Measurements from ENCODE around the gene WDR33. TPM values are rescaled to one million over a fixed set of nuclear protein-coding genes. Genes with fewer than 3 reads are reported as not detected.
"Not testable (repeated sequence)": the region's sequence is repeated elsewhere in the genome, so short reads cannot be mapped to it uniquely, and the experiment has no call there.

The WDR33 gene
- total RNA-seq, 1 experiment from 2014 or later: 26.4 TPM

- peak; percentile 34 for DNase-seq (ENCODE audit: low read depth)
Observed at GRCh38 chr2:127810156-127810618, 784 bp downstream of the WDR33 start.

GRCh38 chr2:127807678-127808353, 3.2 kb downstream of the WDR33 start:
- DNase-seq (ENCODE audit: low read depth): peak; percentile 35

GRCh38 chr2:127806860-127807259, 4.1 kb downstream of the WDR33 start:
- not testable (repeated sequence) for DNase-seq (ENCODE audit: low read depth)

GRCh38 chr2:127805491-127805890, 5.5 kb downstream of the WDR33 start:
- DNase-seq (ENCODE audit: low read depth): no peak

GRCh38 chr2:127799926-127800325, 11.0 kb downstream of the WDR33 start:
- no peak for DNase-seq (ENCODE audit: low read depth)

GRCh38 chr2:127796389-127796788, 14.6 kb downstream of the WDR33 start:
- DNase-seq (ENCODE audit: low read depth): no peak

GRCh38 chr2:127794901-127795300, 16.1 kb downstream of the WDR33 start:
- not testable (repeated sequence) for DNase-seq (ENCODE audit: low read depth)

- DNase-seq (ENCODE audit: low read depth): no peak
Observed at GRCh38 chr2:127792805-127793204, 18.2 kb downstream of the WDR33 start.

- peak; percentile 5 for DNase-seq (ENCODE audit: low read depth)
Observed at GRCh38 chr2:127790694-127791529, 20.1 kb downstream of the WDR33 start.

GRCh38 chr2:127786048-127786809, 24.7 kb downstream of the WDR33 start:
- no peak for DNase-seq (ENCODE audit: low read depth)

GRCh38 chr2:127784965-127785518, 25.9 kb downstream of the WDR33 start:
- no peak for DNase-seq (ENCODE audit: low read depth)

- DNase-seq (ENCODE audit: low read depth): no peak
Observed at GRCh38 chr2:127783101-127783500, 27.9 kb downstream of the WDR33 start.

- no peak for DNase-seq (ENCODE audit: low read depth)
Observed at GRCh38 chr2:127778850-127779249, 32.1 kb downstream of the WDR33 start.

GRCh38 chr2:127778447-127778846, 32.5 kb downstream of the WDR33 start:
- no peak for DNase-seq (ENCODE audit: low read depth)

GRCh38 chr2:127776122-127776780, 34.7 kb downstream of the WDR33 start:
- no peak for DNase-seq (ENCODE audit: low read depth)

GRCh38 chr2:127771756-127772155, 39.2 kb downstream of the WDR33 start:
- DNase-seq (ENCODE audit: low read depth): peak; percentile 62

- peak; percentile 59 for DNase-seq (ENCODE audit: low read depth)
Observed at GRCh38 chr2:127770973-127771735, 39.8 kb downstream of the WDR33 start.

GRCh38 chr2:127770534-127770933, 40.4 kb downstream of the WDR33 start:
- DNase-seq (ENCODE audit: low read depth): not testable (repeated sequence)

GRCh38 chr2:127769587-127769986, 41.4 kb downstream of the WDR33 start:
- DNase-seq (ENCODE audit: low read depth): no peak

- DNase-seq (ENCODE audit: low read depth): no peak
Observed at GRCh38 chr2:127768775-127769479, 42.0 kb downstream of the WDR33 start.

Data from M059J (cell line).